Gastroesophageal sphincter (tissue), 3 donors: ENCODE data around the gene CMSS1.

ENCODE experiments used
- EP300 ChIP-seq: sonication (generic); formaldehyde crosslinking; IDR thresholded peaks from one replicate; pipeline ENCODE4 v1.6.1; 2017; ENCODE audit warnings: antibody characterized with exemption, mild to moderate bottlenecking
- POLR2A ChIP-seq, 2 donors: fragments of 450-650 bp; IDR thresholded peaks; one replicate each; pipeline ENCODE4 v1.6.1; 2017; ENCODE audit warnings: antibody characterized with exemption in 2 of 2, mild to moderate bottlenecking in 2 of 2, moderate library complexity in 1 of 2
- POLR2AphosphoS5 ChIP-seq: sonication (generic); formaldehyde crosslinking; IDR thresholded peaks from one replicate; pipeline ENCODE4 v1.6.1; 2017; ENCODE audit warnings: antibody characterized with exemption
- TF ChIP-seq, protein P1 (sequence below), 4 experiments: fragments of 200-600 bp in 2 of 4; fragments of 450-650 bp in 2 of 4; sonication (generic) in 1 of 4; IDR thresholded peaks; one replicate each; pipeline ENCODE4 v1.5.1; 2017 to 2019; ENCODE audit warnings: antibody characterized with exemption in 4 of 4, mild to moderate bottlenecking in 2 of 4, moderate library complexity in 2 of 4

DNA sequence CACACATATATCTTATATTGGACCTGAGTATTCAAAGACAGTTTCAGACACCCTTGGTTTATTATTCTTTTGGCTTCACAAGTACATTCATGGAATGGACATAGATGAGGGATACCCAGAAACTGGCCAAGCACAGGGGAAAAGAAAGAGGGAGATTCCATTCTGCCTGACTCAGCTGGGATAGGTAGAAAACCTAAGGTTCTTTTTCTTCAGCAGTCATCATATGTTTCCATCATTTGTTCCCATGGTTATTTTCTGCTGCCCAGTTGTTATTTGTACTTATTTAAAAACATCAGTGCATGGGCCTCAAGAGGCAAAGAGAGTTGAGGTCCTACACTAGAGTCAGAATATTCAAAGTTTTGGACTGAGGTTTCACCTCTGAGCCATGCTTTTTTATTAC is 204.8 kb downstream of the CMSS1 start:
- TF ChIP-seq, protein P1, sequence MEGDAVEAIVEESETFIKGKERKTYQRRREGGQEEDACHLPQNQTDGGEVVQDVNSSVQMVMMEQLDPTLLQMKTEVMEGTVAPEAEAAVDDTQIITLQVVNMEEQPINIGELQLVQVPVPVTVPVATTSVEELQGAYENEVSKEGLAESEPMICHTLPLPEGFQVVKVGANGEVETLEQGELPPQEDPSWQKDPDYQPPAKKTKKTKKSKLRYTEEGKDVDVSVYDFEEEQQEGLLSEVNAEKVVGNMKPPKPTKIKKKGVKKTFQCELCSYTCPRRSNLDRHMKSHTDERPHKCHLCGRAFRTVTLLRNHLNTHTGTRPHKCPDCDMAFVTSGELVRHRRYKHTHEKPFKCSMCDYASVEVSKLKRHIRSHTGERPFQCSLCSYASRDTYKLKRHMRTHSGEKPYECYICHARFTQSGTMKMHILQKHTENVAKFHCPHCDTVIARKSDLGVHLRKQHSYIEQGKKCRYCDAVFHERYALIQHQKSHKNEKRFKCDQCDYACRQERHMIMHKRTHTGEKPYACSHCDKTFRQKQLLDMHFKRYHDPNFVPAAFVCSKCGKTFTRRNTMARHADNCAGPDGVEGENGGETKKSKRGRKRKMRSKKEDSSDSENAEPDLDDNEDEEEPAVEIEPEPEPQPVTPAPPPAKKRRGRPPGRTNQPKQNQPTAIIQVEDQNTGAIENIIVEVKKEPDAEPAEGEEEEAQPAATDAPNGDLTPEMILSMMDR (IDR thresholded peaks at IDR 0.05) = no peak
- TF ChIP-seq POLR2A (IDR thresholded peaks at IDR 0.05) (no peak), POLR2AphosphoS5 (no peak), EP300 (no peak)
